ENCODE measurements around the gene CALML4. TPM values are rescaled to one million over a fixed set of nuclear protein-coding genes. Genes with fewer than 3 reads are reported as not detected.
"Not testable (repeated sequence)": the region's sequence is repeated elsewhere in the genome, so short reads cannot be mapped to it uniquely, and the experiment has no call there.

The CALML4 gene
- total RNA-seq, 2 donors from 2014 or later = 5.1 to 18.7 TPM

DNA sequence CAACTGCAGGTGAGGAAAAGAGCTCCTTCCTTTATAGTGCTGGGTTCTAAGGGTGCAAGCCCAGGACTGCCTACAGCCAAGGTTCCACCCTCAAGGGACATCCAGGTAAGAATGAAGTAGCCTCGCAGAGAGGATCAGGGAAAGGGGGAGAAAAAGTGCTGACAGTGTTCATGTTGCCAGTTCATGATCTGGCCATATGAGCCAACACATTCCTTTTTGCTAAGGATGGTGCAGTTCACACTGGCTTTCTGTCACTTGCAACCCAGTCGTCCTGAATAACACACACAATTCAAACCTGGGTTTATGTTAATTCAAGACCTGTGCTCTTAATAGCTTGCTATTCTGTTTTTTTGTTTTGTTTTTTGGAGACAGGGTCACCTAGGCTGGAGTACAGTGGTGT lies 15.4 kb upstream of the CALML4 start:
- H3K27me3 Mint-ChIP-seq = no peaks in the 10 kb centered on the region
- no peak overlapping the region for H3K27ac Mint-ChIP-seq
- DNase-seq (ENCODE audit: low spot score) (no peak), ATAC-seq (no peak)
- no peak overlapping the region for H3K4me3 Mint-ChIP-seq
- H3K9me3 Mint-ChIP-seq = no peaks in the 10 kb centered on the region
- peaks cover 5% of the 10 kb centered on the region for H3K36me3 Mint-ChIP-seq
- peaks cover 7 to 14% of the 10 kb centered on the region in 2 donors for H3K4me1 Mint-ChIP-seq (ENCODE audit: low read depth in 2 of 2)

DNA sequence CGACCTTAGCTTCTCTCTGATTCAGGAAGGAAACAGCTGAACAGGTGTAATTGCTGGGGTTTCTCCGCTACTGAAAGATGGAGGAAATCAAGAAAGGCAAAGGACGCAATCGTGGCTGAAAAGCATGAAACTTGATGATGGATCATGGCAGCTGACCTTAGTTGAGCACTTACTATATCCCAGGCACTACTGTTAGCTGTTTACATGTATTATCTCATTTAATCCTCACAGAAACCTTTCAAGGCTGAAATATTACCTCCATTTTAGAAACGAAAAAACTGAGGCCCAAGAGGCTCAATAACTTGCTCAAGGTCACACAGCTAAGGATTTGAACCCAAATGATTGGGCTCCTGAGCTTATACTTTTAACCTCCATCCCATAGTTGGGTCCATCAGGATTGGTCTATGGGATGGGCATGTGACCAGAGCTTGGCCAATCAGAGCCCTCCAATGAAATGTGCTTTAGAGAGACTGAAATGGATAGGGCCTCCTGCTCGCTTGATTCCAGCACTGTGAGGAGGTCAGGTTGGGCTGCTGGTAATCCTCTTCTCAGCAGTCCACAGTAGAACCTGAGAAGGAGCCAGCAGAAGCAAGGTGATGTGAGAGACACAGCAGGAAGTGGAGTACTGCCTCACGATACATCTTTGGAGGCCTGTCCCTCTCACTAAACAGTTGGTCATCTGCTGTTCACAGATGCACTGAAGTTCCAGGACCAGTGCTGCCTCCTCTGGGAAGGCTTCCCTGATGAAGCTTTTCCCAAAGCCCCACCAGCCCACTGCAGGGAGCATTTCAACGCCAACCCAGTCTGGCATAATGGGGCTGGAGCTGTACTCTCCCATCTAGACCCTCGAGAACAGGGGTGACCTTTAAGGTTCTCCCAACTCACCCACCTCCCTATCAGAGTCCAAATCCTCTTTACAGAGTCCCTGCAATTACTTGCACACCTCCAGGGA lies 14.0 kb upstream of the CALML4 start:
- no peak for ATAC-seq

DNA sequence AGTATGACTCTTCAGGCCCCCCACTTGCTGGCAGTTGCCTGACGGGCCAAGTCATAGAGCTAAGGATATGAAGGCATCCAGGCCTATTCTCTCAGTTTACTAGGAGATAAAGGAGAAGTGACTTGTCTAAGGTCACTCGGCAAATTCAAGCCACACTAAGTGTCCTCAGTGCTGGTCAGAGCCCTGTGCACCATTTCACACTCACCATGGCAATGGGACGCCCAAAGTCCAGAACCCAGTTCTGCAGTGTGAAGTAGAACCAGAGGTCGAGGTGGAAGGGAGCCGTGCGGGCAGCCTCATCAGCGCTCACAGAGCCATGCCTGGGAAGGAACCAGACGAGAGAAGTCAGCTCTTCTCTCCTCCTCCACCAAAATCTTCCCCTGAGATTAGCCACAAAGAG lies 13.2 kb upstream of the CALML4 start:
- Mint-ChIP-seq H3K4me3 (no peak overlapping the region), H3K27ac (no peak overlapping the region), H3K9me3 (no peaks in the 10 kb centered on the region), H3K27me3 (no peaks in the 10 kb centered on the region), H3K4me1 (ENCODE audit: low read depth in 2 of 2) (peaks cover 0 to 6% of the 10 kb centered on the region in 2 donors), H3K36me3 (peaks cover 5% of the 10 kb centered on the region)
- DNase-seq (ENCODE audit: low spot score) (no peak), ATAC-seq (peak in 1 of 2 donors; percentile 36)

More for the DNA sequence above, 14.0 kb upstream of the CALML4 start:
- Mint-ChIP-seq H3K9me3 (no peaks in the 10 kb centered on the region), H3K4me3 (no peak overlapping the region), H3K27me3 (no peaks in the 10 kb centered on the region), H3K36me3 (peaks cover 5% of the 10 kb centered on the region), H3K4me1 (ENCODE audit: low read depth in 2 of 2) (peaks cover 0 to 6% of the 10 kb centered on the region in 2 donors), H3K27ac (no peak overlapping the region)
- no peak for DNase-seq (ENCODE audit: low spot score)

DNA sequence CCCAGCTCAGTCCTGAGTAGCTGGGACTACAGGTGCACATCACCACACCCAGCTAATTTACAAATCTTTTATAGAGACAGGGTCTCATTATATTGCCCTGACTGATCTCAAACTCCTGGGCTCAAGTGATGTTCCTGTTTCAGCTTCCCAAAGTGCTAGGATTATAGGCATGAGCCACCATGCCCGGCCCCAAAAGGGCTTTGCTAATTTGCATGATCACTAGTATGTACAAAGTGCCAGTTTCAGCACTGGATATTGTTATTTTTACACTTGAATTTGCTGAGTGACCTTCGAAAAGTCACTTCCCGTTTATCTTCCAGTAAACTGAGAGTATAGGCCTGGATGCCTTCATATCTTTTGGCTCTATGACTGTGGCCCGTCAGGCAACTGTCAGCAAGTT lies 12.2 kb upstream of the CALML4 start:
- Mint-ChIP-seq H3K36me3 (peaks cover 5% of the 10 kb centered on the region), H3K27ac (no peak overlapping the region)
- ATAC-seq = no peak

DNA sequence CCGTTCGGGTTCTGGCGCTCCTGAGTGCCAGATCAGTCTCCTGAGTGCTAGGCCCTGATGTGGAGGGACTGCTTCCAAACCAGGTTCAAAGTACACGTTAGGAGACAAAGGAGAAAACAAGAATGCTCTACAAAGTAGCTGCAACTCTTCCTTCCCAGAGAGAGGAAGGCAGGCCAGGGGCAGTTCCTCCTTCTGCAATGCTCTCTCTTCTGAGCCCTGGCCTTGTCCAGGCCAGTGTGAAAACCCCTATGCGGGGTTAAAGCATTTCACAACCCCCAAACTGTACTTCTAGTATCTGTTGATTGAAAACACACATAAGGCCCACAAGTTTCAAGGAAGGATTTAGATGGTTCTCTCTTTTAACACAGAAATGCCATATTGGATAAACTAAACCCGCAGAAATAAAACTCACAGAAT lies 9.7 kb upstream of the CALML4 start:
- peaks cover 0 to 1% of the 10 kb centered on the region in 2 donors for H3K4me1 Mint-ChIP-seq (ENCODE audit: low read depth in 2 of 2)
- H3K27ac Mint-ChIP-seq = no peak overlapping the region
- H3K36me3 Mint-ChIP-seq = peaks cover 5% of the 10 kb centered on the region
- no peak for ATAC-seq
- H3K9me3 Mint-ChIP-seq = no peaks in the 10 kb centered on the region
- H3K27me3 Mint-ChIP-seq = no peaks in the 10 kb centered on the region
- no peak overlapping the region for H3K4me3 Mint-ChIP-seq
- no peak for DNase-seq (ENCODE audit: low spot score)

More for the DNA sequence above, 12.2 kb upstream of the CALML4 start:
- no peak for DNase-seq (ENCODE audit: low spot score)
- peaks cover 0 to 3% of the 10 kb centered on the region in 2 donors for H3K4me1 Mint-ChIP-seq (ENCODE audit: low read depth in 2 of 2)
- H3K4me3 Mint-ChIP-seq = no peak overlapping the region
- H3K9me3 Mint-ChIP-seq = no peaks in the 10 kb centered on the region
- no peaks in the 10 kb centered on the region for H3K27me3 Mint-ChIP-seq

DNA sequence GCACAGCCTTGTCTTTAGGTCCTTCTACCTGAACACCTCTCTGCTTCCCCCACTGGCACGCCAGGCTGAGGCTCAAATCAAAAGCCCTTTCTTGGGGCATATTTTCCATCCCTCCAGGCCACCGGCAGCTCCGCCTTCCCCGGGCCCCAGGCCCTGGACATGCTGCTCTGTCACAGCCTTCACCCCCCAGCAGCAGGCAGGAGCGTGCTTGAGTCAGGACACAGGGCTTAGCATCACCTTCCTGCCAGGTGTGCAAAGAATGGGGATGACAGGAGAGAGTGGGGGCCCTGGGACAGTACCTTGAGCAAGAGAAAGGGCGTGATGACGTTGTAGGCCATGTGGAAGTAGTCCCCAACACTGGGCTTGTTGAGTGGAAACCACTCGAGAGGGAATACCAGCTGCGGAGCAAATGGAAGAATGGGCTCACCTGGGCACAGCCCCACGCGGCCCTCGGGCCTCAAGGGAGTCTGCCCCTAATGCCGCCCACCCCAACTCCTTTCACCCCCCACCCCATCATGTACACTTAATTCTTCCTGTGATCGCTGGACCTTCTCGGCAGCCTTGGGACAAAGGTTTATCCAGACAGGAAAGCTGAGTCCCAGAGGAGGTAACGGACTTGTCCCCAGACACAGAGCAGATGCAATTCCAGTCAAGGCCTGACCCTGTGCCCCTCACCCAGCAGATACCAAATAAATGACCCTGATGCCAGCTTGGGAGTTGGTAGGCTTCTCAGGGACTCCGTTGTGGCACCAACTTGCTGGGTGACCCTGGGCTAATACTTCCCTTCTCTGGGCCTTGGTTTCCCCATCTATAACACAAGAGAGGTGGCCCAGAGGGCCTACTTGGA lies 9.1 kb upstream of the CALML4 start:
- H3K4me3 Mint-ChIP-seq = no peak overlapping the region
- H3K36me3 Mint-ChIP-seq = peaks cover 5% of the 10 kb centered on the region
- no peaks in the 10 kb centered on the region for H3K9me3 Mint-ChIP-seq
- ATAC-seq (no peak), DNase-seq (ENCODE audit: low spot score) (no peak)
- H3K27ac Mint-ChIP-seq = no peak overlapping the region
- H3K4me1 Mint-ChIP-seq (ENCODE audit: low read depth in 2 of 2) = peaks cover 2 to 5% of the 10 kb centered on the region in 2 donors
- H3K27me3 Mint-ChIP-seq = no peaks in the 10 kb centered on the region

DNA sequence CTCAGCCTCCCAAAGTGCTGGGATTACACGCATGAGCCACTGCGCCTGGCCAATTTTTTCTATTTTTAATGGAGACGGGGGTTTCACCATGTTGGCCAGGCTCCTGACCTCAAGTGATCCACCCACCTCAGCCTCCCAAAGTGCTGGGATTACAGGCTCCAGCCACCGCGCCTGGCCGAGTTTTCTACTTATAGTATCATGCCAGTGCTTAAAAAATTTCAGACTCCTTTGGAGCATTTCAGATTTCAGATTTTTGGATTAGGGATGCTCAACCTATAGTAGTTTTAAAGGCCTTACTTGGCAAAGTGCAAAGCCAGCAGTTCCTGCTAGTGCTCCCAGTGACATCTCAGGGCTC lies 8.3 kb upstream of the CALML4 start:
- H3K27ac Mint-ChIP-seq; ATAC-seq; H3K27me3 Mint-ChIP-seq; H3K4me3 Mint-ChIP-seq; DNase-seq (ENCODE audit: low spot score); H3K4me1 Mint-ChIP-seq (ENCODE audit: low read depth in 2 of 2); H3K36me3 Mint-ChIP-seq; H3K9me3 Mint-ChIP-seq: not testable (repeated sequence)

DNA sequence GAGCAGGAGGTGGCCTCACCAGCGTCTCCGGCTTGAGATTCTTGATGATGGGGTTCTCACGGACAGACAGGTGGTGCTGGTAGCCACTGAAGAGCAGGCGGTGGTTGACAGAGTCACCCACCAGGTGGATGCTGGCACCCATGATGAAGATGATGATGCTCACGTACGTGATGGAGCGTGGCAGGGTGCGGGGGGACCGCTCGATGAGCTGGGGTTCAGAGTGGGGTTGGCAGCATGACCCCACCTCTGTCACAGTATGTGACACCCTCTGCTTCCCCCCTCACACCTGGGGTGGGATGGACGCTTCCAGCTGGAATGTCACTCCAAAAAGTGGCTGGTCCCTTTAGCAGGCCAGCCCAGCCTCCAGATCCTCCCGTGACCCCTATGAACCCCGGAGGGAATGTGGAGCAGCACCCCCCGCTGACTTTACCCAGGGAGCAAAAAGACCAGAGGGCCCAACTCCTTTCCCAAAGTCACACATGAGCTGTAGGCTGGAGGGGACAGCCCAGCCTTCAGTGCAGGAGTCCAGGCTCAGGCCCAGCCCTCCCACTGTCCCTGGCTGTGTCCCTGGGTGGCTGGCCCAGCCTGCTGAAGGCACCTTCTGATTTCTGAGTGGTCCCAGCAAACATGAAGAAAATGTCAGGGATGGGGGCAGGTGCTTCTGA lies 6.7 kb upstream of the CALML4 start:
- Mint-ChIP-seq H3K27ac (no peak overlapping the region), H3K9me3 (no peaks in the 10 kb centered on the region), H3K27me3 (no peaks in the 10 kb centered on the region), H3K36me3 (no peaks in the 10 kb centered on the region), H3K4me3 (no peak overlapping the region), H3K4me1 (ENCODE audit: low read depth in 2 of 2) (peaks cover 2 to 5% of the 10 kb centered on the region in 2 donors)
- ATAC-seq = no peak
- DNase-seq (ENCODE audit: low spot score) = no peak

DNA sequence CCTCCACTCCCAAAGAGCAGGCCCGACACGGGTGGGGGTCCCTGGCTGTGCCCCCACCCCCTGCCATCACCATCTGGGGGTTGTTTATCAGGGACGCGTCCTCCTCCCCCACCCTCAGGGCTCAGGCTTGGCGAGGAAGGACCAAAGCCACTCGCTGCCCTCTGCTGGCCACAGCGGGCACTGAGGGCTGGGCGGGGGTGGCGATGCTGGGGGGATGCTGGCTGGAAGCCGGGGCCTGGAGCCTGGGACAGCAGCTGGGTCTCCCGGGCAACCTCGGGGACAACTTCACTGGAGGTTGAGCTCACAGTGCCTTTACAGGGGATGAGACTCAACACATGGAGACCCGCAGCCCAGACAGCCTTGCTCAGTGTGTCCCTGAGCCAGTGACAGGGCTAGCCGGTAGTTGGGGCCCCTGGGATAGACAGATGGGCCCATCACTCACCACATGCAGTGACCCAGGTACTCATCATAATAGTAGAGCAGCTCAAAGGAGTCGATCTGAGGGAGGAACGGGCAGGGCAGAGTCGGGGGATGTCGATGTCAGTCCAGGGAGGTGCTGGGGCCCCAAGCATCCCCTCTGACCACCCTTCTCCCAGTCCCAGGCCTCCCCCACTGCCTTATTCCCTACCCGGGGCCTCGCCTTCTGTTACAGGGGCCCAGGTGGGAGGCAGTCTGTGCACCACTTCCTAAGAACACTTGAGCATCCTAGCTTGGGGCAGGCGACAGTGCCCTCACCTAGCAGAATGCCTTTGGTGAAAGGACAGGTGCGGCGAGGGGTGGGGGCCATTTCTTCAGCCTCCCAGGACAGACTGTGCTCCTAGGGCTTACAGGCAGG lies 5.9 kb upstream of the CALML4 start:
- H3K27me3 Mint-ChIP-seq = no peaks in the 10 kb centered on the region
- no peaks in the 10 kb centered on the region for H3K9me3 Mint-ChIP-seq
- no peaks in the 10 kb centered on the region for H3K36me3 Mint-ChIP-seq
- DNase-seq (ENCODE audit: low spot score) = no peak
- peak in 1 of 2 donors; percentile 32 for ATAC-seq
- no peak overlapping the region for H3K4me3 Mint-ChIP-seq
- no peak overlapping the region for H3K27ac Mint-ChIP-seq
- peaks cover 2 to 5% of the 10 kb centered on the region in 2 donors for H3K4me1 Mint-ChIP-seq (ENCODE audit: low read depth in 2 of 2)

DNA sequence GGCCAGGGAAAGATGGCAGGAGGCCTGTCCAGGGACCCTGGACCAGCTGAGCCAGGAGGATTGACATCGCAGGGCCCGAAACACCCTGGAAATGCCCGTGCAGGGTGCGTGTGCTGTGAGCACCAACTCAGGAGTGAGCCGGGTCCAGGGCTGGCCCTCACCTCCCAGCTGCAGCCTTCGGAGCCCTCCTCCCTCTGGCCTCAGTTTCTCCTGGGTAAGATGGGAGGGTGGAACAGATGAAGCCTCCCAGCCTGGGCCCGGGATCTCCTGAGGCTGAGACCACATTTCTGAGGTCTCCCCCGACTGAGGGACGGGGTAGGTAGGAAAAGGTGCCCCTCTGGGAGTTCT lies 5.3 kb upstream of the CALML4 start:
- ATAC-seq = no peak
- Mint-ChIP-seq H3K27ac (no peak overlapping the region), H3K27me3 (no peaks in the 10 kb centered on the region), H3K4me3 (no peak overlapping the region), H3K9me3 (no peaks in the 10 kb centered on the region), H3K4me1 (ENCODE audit: low read depth in 2 of 2) (peaks cover 2 to 5% of the 10 kb centered on the region in 2 donors), H3K36me3 (no peaks in the 10 kb centered on the region)
- no peak for DNase-seq (ENCODE audit: low spot score)

DNA sequence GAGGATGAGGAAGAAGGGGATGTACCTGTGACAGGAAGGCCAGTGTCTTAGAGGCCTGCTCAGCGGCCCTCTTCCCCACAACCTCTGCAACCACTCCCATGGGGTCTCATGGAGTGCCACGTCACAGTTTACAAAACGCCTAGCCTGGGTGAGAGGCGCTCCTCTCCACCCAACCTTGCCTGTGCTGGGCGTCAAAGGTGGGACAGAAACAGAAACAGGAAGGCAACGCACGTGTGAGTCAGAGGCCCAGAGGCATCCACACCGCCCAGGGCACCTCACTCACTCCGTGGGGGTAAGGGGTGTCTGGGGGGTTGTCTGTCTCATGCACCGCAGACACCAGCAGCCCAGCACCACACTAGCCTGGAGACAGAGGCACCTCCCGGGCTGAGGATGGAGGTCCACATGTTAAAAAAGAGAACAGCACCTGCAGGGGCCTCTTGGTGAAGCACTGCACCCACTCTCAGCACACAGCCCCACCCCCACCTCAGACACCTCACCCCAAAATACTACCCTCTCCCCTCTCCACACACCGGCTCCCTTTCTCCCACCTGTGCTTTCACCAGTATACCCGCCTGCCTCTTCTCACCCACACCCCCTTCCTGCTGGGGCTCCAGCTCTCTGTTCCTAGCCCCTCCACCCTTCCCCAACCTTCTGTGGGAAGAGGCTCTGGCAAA lies 4.7 kb upstream of the CALML4 start:
- Mint-ChIP-seq H3K4me1 (ENCODE audit: low read depth in 2 of 2) (peaks cover 4 to 5% of the 10 kb centered on the region in 2 donors), H3K36me3 (no peaks in the 10 kb centered on the region), H3K27me3 (no peaks in the 10 kb centered on the region), H3K4me3 (no peak overlapping the region), H3K9me3 (no peaks in the 10 kb centered on the region), H3K27ac (no peak overlapping the region)
- peak in 1 of 2 donors; percentile 39 for ATAC-seq
- no peak for DNase-seq (ENCODE audit: low spot score)

DNA sequence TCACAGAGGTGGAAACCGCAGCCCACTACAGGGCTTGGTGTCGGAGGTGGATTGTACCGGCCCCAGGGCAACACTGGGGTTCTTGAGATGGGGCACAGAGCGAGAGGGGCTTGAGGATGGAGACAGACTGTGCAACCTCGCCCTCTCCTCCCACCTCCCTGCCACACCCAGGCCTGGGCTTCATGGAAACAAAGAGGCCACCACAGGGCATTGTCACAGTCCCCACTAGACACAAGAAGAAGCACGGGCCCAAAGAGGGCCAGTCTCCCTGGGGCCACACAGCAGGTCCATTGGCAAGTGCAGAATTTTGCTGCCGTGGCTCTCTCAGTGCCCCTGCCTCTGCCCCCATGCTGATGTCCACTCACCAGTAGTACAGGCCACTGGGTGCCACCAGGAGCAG lies 4.1 kb upstream of the CALML4 start:
- Mint-ChIP-seq H3K27me3 (no peaks in the 10 kb centered on the region), H3K27ac (no peak overlapping the region), H3K4me3 (no peak overlapping the region), H3K9me3 (no peaks in the 10 kb centered on the region), H3K4me1 (ENCODE audit: low read depth in 2 of 2) (peaks cover 5 to 7% of the 10 kb centered on the region in 2 donors), H3K36me3 (no peaks in the 10 kb centered on the region)
- ATAC-seq = no peak
- DNase-seq (ENCODE audit: low spot score) = no peak

Measured in natural killer cell treated with Interleukin-12 subunit alpha and Interleukin-12 subunit beta and Interleukin-15 and Interleukin-18, amount 100 ng/mL, for 72 hours (primary cell).